Vagina (tissue), 2 donors: ENCODE results near the gene FRMPD2. TPM values are rescaled to one million over a fixed set of nuclear protein-coding genes. Genes with fewer than 3 reads are reported as not detected.

Experiments used
- DNase-seq, 2 donors: peaks; one replicate each; pipeline ENCODE4 v3.0.0-alpha.2; 2017; ENCODE audit errors: extremely low spot score in 2 of 2
- H3K27ac ChIP-seq: fragments of 200-600 bp; sonication (generic); one replicate; pipeline ENCODE4 v1.5.1; 2019
- H3K27me3 ChIP-seq: fragments of 200-600 bp; sonication (generic); one replicate; pipeline ENCODE4 v1.5.1; 2019
- H3K36me3 ChIP-seq, 2 donors: fragments of 200-600 bp; sonication (generic); one replicate each; pipeline ENCODE4 v1.5.1; 2017 to 2019
- H3K4me1 ChIP-seq: fragments of 200-600 bp; sonication (generic); one replicate; pipeline ENCODE4 v1.5.1; 2019
- H3K4me3 ChIP-seq, 2 donors: fragments of 200-600 bp; sonication (generic); 1 replicate in 1 of 2; 2 replicates in 1 of 2; pipeline ENCODE4 v1.5.1; 2016 to 2019
- H3K9me3 ChIP-seq: fragments of 200-600 bp; sonication (generic); one replicate; pipeline ENCODE4 v1.5.1; 2019
- CTCF ChIP-seq, 3 experiments: fragments of 450-650 bp in 2 of 3; fragments of 200-600 bp in 1 of 3; sonication (generic) in 1 of 3; IDR thresholded peaks; one replicate each; pipeline ENCODE4 v1.5.1; 2017 to 2019; ENCODE audit warnings: antibody characterized with exemption in 3 of 3, mild to moderate bottlenecking in 2 of 3, moderate library complexity in 2 of 3
- POLR2A ChIP-seq, 2 donors: fragments of 450-650 bp; IDR thresholded peaks; one replicate each; pipeline ENCODE4 v1.6.1; 2017; ENCODE audit warnings: antibody characterized with exemption in 2 of 2, mild to moderate bottlenecking in 2 of 2, moderate library complexity in 2 of 2
- POLR2AphosphoS5 ChIP-seq, 2 donors: sonication (generic); formaldehyde crosslinking; IDR thresholded peaks; one replicate each; pipeline ENCODE4 v1.9.0; 2017; ENCODE audit warnings: antibody characterized with exemption in 2 of 2, mild to moderate bottlenecking in 2 of 2, low read depth in 1 of 2; ENCODE audit not compliant: insufficient read depth in 1 of 2
- intact Hi-C: fragments of 100-400 bp; cut with DNase I; formaldehyde crosslinking; loops from one replicate; pipeline ENCODE4 v1.15.1; 2023
- total RNA-seq: library from RNA; depleted of rRNA; stranded (reverse); fragments of >200 nt; gene quantifications from one replicate; pipeline ENCODE4 v1.2.3, GENCODE V29; 2016

FRMPD2 gene
- total RNA-seq, 1 donor from 2014 or later = not detected

- no peak for TF ChIP-seq POLR2A (IDR thresholded peaks at IDR 0.05)
- TF ChIP-seq CTCF (IDR thresholded peaks at IDR 0.05) = no peak
- TF ChIP-seq POLR2AphosphoS5 (IDR thresholded peaks at IDR 0.05; ENCODE audit: insufficient read depth in 1 of 2, low read depth in 1 of 2) = no peak
- no peak for DNase-seq
- H3K27me3 ChIP-seq = no peaks in the 10 kb centered on the region
- H3K36me3 ChIP-seq = no peaks in the 10 kb centered on the region
- H3K4me3 ChIP-seq = no peak overlapping the region
- intact Hi-C loops = no loop called here
- H3K9me3 ChIP-seq = no peaks in the 10 kb centered on the region
- H3K27ac ChIP-seq = no peak overlapping the region
- no peaks in the 10 kb centered on the region for H3K4me1 ChIP-seq
These were observed 67.8 kb downstream of the FRMPD2 start for GRCh38 chr10:48206482-48207250.

GRCh38 chr10:48205918-48206317, 68.6 kb downstream of the FRMPD2 start:
- Histone ChIP-seq H3K9me3 (no peaks in the 10 kb centered on the region), H3K4me3 (no peak overlapping the region), H3K27me3 (no peaks in the 10 kb centered on the region), H3K36me3 (no peaks in the 10 kb centered on the region), H3K27ac (no peak overlapping the region), H3K4me1 (no peaks in the 10 kb centered on the region)
- DNase-seq = no peak
- TF ChIP-seq POLR2A (IDR thresholded peaks at IDR 0.05) (no peak), CTCF (IDR thresholded peaks at IDR 0.05) (no peak)
- intact Hi-C loops = no loop called here

- intact Hi-C loops = no loop called here
- Histone ChIP-seq H3K4me3 (no peak overlapping the region), H3K9me3 (no peaks in the 10 kb centered on the region), H3K27me3 (no peaks in the 10 kb centered on the region), H3K4me1 (no peaks in the 10 kb centered on the region), H3K36me3 (no peaks in the 10 kb centered on the region), H3K27ac (no peak overlapping the region)
- DNase-seq = no peak
- TF ChIP-seq POLR2AphosphoS5 (IDR thresholded peaks at IDR 0.05; ENCODE audit: insufficient read depth in 1 of 2, low read depth in 1 of 2) (no peak), POLR2A (IDR thresholded peaks at IDR 0.05) (no peak), CTCF (IDR thresholded peaks at IDR 0.05) (no peak)
These were observed 74.7 kb downstream of the FRMPD2 start for GRCh38 chr10:48199580-48200377.

- no peak for DNase-seq
These were observed 77.1 kb downstream of the FRMPD2 start for GRCh38 chr10:48197236-48197899.

More at GRCh38 chr10:48197236-48197899, 77.1 kb downstream of the FRMPD2 start:
- Histone ChIP-seq H3K4me1 (no peaks in the 10 kb centered on the region), H3K27me3 (no peaks in the 10 kb centered on the region), H3K9me3 (no peaks in the 10 kb centered on the region), H3K27ac (no peak overlapping the region), H3K36me3 (no peaks in the 10 kb centered on the region), H3K4me3 (no peak overlapping the region)
- no peak for TF ChIP-seq POLR2AphosphoS5 (IDR thresholded peaks at IDR 0.05; ENCODE audit: insufficient read depth in 1 of 2, low read depth in 1 of 2)
- TF ChIP-seq CTCF (IDR thresholded peaks at IDR 0.05) = no peak
- TF ChIP-seq POLR2A (IDR thresholded peaks at IDR 0.05) = no peak
- intact Hi-C loops = no loop called here
